ENCODE measurements around the gene POU2F2.

DNA sequence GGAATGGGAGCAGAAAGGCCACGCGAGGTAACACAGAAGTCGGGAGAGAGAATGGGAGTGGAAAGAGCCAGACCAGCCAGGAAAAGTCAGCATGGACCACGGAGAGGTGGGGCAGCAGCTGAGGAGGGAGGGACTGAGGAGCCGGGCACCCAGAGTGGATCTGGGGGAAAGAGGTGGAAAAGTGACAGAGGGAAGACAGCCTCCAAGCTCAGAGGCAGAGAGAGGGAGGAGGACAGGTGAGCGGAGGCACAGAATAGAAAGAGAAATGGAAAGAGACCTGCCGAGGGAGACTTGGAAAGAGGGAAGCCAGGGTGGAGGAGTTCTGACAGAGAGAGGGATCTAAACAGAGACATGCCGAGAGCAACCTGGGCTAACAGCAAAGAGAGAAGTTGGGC is 63.9 kb downstream of the POU2F2 start:
- TF ChIP-seq, protein P1, sequence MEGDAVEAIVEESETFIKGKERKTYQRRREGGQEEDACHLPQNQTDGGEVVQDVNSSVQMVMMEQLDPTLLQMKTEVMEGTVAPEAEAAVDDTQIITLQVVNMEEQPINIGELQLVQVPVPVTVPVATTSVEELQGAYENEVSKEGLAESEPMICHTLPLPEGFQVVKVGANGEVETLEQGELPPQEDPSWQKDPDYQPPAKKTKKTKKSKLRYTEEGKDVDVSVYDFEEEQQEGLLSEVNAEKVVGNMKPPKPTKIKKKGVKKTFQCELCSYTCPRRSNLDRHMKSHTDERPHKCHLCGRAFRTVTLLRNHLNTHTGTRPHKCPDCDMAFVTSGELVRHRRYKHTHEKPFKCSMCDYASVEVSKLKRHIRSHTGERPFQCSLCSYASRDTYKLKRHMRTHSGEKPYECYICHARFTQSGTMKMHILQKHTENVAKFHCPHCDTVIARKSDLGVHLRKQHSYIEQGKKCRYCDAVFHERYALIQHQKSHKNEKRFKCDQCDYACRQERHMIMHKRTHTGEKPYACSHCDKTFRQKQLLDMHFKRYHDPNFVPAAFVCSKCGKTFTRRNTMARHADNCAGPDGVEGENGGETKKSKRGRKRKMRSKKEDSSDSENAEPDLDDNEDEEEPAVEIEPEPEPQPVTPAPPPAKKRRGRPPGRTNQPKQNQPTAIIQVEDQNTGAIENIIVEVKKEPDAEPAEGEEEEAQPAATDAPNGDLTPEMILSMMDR (IDR thresholded peaks at IDR 0.05), result no peak
- no peak for TF ChIP-seq POLR2A (IDR thresholded peaks at IDR 0.05)
